Measurements from ENCODE around the gene GNAI3. TPM values are rescaled to one million over a fixed set of nuclear protein-coding genes. Genes with fewer than 3 reads are reported as not detected.

GNAI3 gene
- total and polyA plus RNA-seq, 2 experiments from 2014 or later = 8.9 to 11.5 TPM

- H3K79me2 ChIP-seq = no peaks in the 10 kb centered on the region
- H3K27me3 ChIP-seq = no peaks in the 10 kb centered on the region
- no peaks in the 10 kb centered on the region for H3K9me2 ChIP-seq (replicated peaks; ENCODE audit: insufficient read depth)
- no peaks in the 10 kb centered on the region for H3K9me3 ChIP-seq (ENCODE audit: low read depth)
- H3K27ac ChIP-seq = no peak overlapping the region
- no peak for DNase-seq (ENCODE audit: low spot score)
- no peak overlapping the region for H3K4me3 ChIP-seq
- H4K20me1 ChIP-seq (ENCODE audit: insufficient read depth, poor library complexity, severe bottlenecking) = no peaks in the 10 kb centered on the region
- peaks cover 4% of the 10 kb centered on the region for H3K4me1 ChIP-seq (ENCODE audit: insufficient read depth)
- H3K36me3 ChIP-seq (replicated peaks; ENCODE audit: insufficient read depth, low read depth) = no peaks in the 10 kb centered on the region
- no peak for TF ChIP-seq CTCF (IDR thresholded peaks at IDR 0.05; ENCODE audit: poor library complexity)
- TF ChIP-seq EZH2 (IDR thresholded peaks at IDR 0.05; ENCODE audit: borderline replicate concordance) = no peak
- 85% methylated on average over 5 of the region's 5 CpGs for WGBS (ENCODE audit: low lambda C conversion rate, missing lambda C conversion rate)
- H3K4me2 ChIP-seq = no peak overlapping the region
- no peak overlapping the region for H2AFZ ChIP-seq
Observed at GRCh38 chr1:109535971-109536491, 12.4 kb upstream of the GNAI3 start.

- WGBS (ENCODE audit: low lambda C conversion rate, missing lambda C conversion rate) = 72% methylated on average over 9 of the region's 9 CpGs
- Histone ChIP-seq H2AFZ (no peak overlapping the region), H3K27ac (no peak overlapping the region), H3K9me3 (ENCODE audit: low read depth) (no peaks in the 10 kb centered on the region), H3K4me2 (no peak overlapping the region), H3K4me1 (ENCODE audit: insufficient read depth) (peaks cover 1% of the 10 kb centered on the region), H3K27me3 (no peaks in the 10 kb centered on the region), H4K20me1 (ENCODE audit: insufficient read depth, poor library complexity, severe bottlenecking) (no peaks in the 10 kb centered on the region), H3K79me2 (no peaks in the 10 kb centered on the region), H3K36me3 (replicated peaks; ENCODE audit: insufficient read depth, low read depth) (no peaks in the 10 kb centered on the region), H3K9me2 (replicated peaks; ENCODE audit: insufficient read depth) (no peaks in the 10 kb centered on the region), H3K4me3 (no peak overlapping the region)
- DNase-seq (ENCODE audit: low spot score) = no peak
- TF ChIP-seq EZH2phosphoT487 (IDR thresholded peaks at IDR 0.05; ENCODE audit: low read depth, severe bottlenecking, unreplicated experiment) (no peak), EZH2 (IDR thresholded peaks at IDR 0.05; ENCODE audit: borderline replicate concordance) (no peak), CTCF (IDR thresholded peaks at IDR 0.05; ENCODE audit: poor library complexity) (no peak)
Observed at GRCh38 chr1:109537450-109538178, 10.8 kb upstream of the GNAI3 start.

- Histone ChIP-seq H3K27me3 (no peaks in the 10 kb centered on the region), H3K9me2 (replicated peaks; ENCODE audit: insufficient read depth) (no peaks in the 10 kb centered on the region), H3K27ac (no peak overlapping the region), H2AFZ (no peak overlapping the region), H3K36me3 (replicated peaks; ENCODE audit: insufficient read depth, low read depth) (no peaks in the 10 kb centered on the region), H3K4me2 (no peak overlapping the region), H3K9me3 (ENCODE audit: low read depth) (no peaks in the 10 kb centered on the region), H3K79me2 (no peaks in the 10 kb centered on the region), H3K4me3 (no peak overlapping the region), H3K4me1 (ENCODE audit: insufficient read depth) (no peaks in the 10 kb centered on the region), H4K20me1 (ENCODE audit: insufficient read depth, poor library complexity, severe bottlenecking) (no peaks in the 10 kb centered on the region)
- 91% methylated on average over 9 of the region's 9 CpGs for WGBS (ENCODE audit: low lambda C conversion rate, missing lambda C conversion rate)
- DNase-seq (ENCODE audit: low spot score) = no peak
- TF ChIP-seq CTCF (IDR thresholded peaks at IDR 0.05; ENCODE audit: poor library complexity) = no peak
- no peak for TF ChIP-seq EZH2 (IDR thresholded peaks at IDR 0.05; ENCODE audit: borderline replicate concordance)
- no peak for TF ChIP-seq EZH2phosphoT487 (IDR thresholded peaks at IDR 0.05; ENCODE audit: low read depth, severe bottlenecking, unreplicated experiment)
Observed at GRCh38 chr1:109538827-109539555, 9.4 kb upstream of the GNAI3 start.

Measured in hepatocyte (in vitro differentiated cells).